ENCODE measurements around the gene RANBP17. TPM values are rescaled to one million over a fixed set of nuclear protein-coding genes. Genes with fewer than 3 reads are reported as not detected.

RANBP17 gene
- total RNA-seq, 4 donors from 2014 or later, result 0.55 to 3.0 (median 1.5) TPM

- DNase-seq (ENCODE audit: low spot score in 2 of 2), result no peak
- H3K36me3 ChIP-seq, result no peaks in the 10 kb centered on the region
Measured at GRCh38 chr5:171223927-171224326, 362.1 kb downstream of the RANBP17 start.

GRCh38 chr5:171226096-171226754, 364.4 kb downstream of the RANBP17 start:
- Histone ChIP-seq H3K4me1 (no peaks in the 10 kb centered on the region), H3K4me3 (no peak overlapping the region), H3K27ac (no peak overlapping the region), H3K36me3 (no peaks in the 10 kb centered on the region), H3K27me3 (no peaks in the 10 kb centered on the region), H3K9me3 (no peaks in the 10 kb centered on the region)
- WGBS, result 88% methylated on average over 5 of the region's 5 CpGs
- no peak for DNase-seq (ENCODE audit: low spot score in 2 of 2)
- TF ChIP-seq POLR2A (IDR thresholded peaks at IDR 0.05) (no peak), EP300 (IDR thresholded peaks at IDR 0.05) (no peak), CTCF (IDR thresholded peaks at IDR 0.05) (no peak), POLR2AphosphoS5 (IDR thresholded peaks at IDR 0.05) (no peak)

More at GRCh38 chr5:171223927-171224326, 362.1 kb downstream of the RANBP17 start:
- no peaks in the 10 kb centered on the region for H3K27me3 ChIP-seq
- H3K4me1 ChIP-seq, result no peaks in the 10 kb centered on the region
- no peaks in the 10 kb centered on the region for H3K9me3 ChIP-seq
- TF ChIP-seq CTCF (IDR thresholded peaks at IDR 0.05), result no peak
- WGBS, result 83% methylated on average over 1 of the region's 1 CpG
- H3K4me3 ChIP-seq, result no peak overlapping the region
- no peak overlapping the region for H3K27ac ChIP-seq

GRCh38 chr5:171226864-171227263, 365.0 kb downstream of the RANBP17 start:
- H3K4me1 ChIP-seq, result no peaks in the 10 kb centered on the region
- H3K27ac ChIP-seq, result no peak overlapping the region
- H3K9me3 ChIP-seq, result no peaks in the 10 kb centered on the region
- no peak for DNase-seq (ENCODE audit: low spot score in 2 of 2)
- WGBS, result 94% methylated on average over 1 of the region's 1 CpG
- no peak overlapping the region for H3K4me3 ChIP-seq
- no peaks in the 10 kb centered on the region for H3K36me3 ChIP-seq
- TF ChIP-seq POLR2A (IDR thresholded peaks at IDR 0.05), result no peak
- no peak for TF ChIP-seq EP300 (IDR thresholded peaks at IDR 0.05)
- TF ChIP-seq CTCF (IDR thresholded peaks at IDR 0.05), result no peak
- no peak for TF ChIP-seq POLR2AphosphoS5 (IDR thresholded peaks at IDR 0.05)
- H3K27me3 ChIP-seq, result no peaks in the 10 kb centered on the region

- WGBS, result 56% methylated on average over 1 of the region's 1 CpG
- H3K9me3 ChIP-seq, result no peaks in the 10 kb centered on the region
- H3K36me3 ChIP-seq, result no peaks in the 10 kb centered on the region
- H3K4me3 ChIP-seq, result no peak overlapping the region
- H3K27ac ChIP-seq, result no peak overlapping the region
- no peak for DNase-seq (ENCODE audit: low spot score in 2 of 2)
- TF ChIP-seq CTCF (IDR thresholded peaks at IDR 0.05) (no peak), POLR2AphosphoS5 (IDR thresholded peaks at IDR 0.05) (no peak), POLR2A (IDR thresholded peaks at IDR 0.05) (no peak), EP300 (IDR thresholded peaks at IDR 0.05) (no peak)
- H3K4me1 ChIP-seq, result no peaks in the 10 kb centered on the region
- no peaks in the 10 kb centered on the region for H3K27me3 ChIP-seq
Measured at GRCh38 chr5:171236651-171237050, 374.8 kb downstream of the RANBP17 start.

- H3K4me3 ChIP-seq, result no peak overlapping the region
- no peaks in the 10 kb centered on the region for H3K9me3 ChIP-seq
- TF ChIP-seq CTCF (IDR thresholded peaks at IDR 0.05) (no peak), EP300 (IDR thresholded peaks at IDR 0.05) (no peak), POLR2AphosphoS5 (IDR thresholded peaks at IDR 0.05) (no peak), POLR2A (IDR thresholded peaks at IDR 0.05) (no peak)
- H3K27me3 ChIP-seq, result no peaks in the 10 kb centered on the region
- 85% methylated on average over 1 of the region's 1 CpG for WGBS
- H3K36me3 ChIP-seq, result no peaks in the 10 kb centered on the region
- H3K27ac ChIP-seq, result no peak overlapping the region
- H3K4me1 ChIP-seq, result no peaks in the 10 kb centered on the region
- DNase-seq (ENCODE audit: low spot score in 2 of 2), result no peak
Measured at GRCh38 chr5:171242521-171242920, 380.7 kb downstream of the RANBP17 start.
